Psoas muscle (tissue), 8 donors: ENCODE results near the gene PTPRD. TPM values are rescaled to one million over a fixed set of nuclear protein-coding genes. Genes with fewer than 3 reads are reported as not detected.

Experiments
- ATAC-seq, 4 donors: fragments of 200-7000 bp; cut with Tn5 transposase; one replicate each; pipeline ENCODE4 v1.9.1; 2020; ENCODE audit warnings: moderate library complexity in 3 of 4, mild to moderate bottlenecking in 2 of 4
- DNase-seq, 2 donors: peaks; one replicate each; pipeline ENCODE4 v3.0.0-alpha.2; 2020
- H3K27ac ChIP-seq: fragments of 200-600 bp; one replicate; pipeline ENCODE4 v1.8.0; 2022
- H3K27me3 ChIP-seq, 3 donors: fragments of 200-600 bp in 1 of 3; one replicate each; pipeline versions ENCODE4 v1.6.1 to v1.8.0; 2013 to 2022; ENCODE audit warnings: low read length in 2 of 3, mild to moderate bottlenecking in 2 of 3, moderate library complexity in 1 of 3; ENCODE audit not compliant: insufficient read depth in 3 of 3
- H3K36me3 ChIP-seq, 2 donors: fragments of 200-600 bp in 1 of 2; one replicate each; pipeline versions ENCODE4 v1.6.1 to v1.8.0; 2013 to 2022; ENCODE audit warnings: low read depth in 1 of 2, mild to moderate bottlenecking in 1 of 2, moderate library complexity in 1 of 2; ENCODE audit not compliant: insufficient read depth in 1 of 2
- H3K4me1 ChIP-seq: fragments of 200-600 bp; one replicate; pipeline ENCODE4 v1.8.0; 2022
- H3K4me3 ChIP-seq: fragments of 200-600 bp; one replicate; pipeline ENCODE4 v1.8.0; 2022; ENCODE audit warnings: mild to moderate bottlenecking
- H3K9me3 ChIP-seq: fragments of 200-600 bp; one replicate; pipeline ENCODE4 v1.8.0; 2022
- WGBS, 3 donors: extraction: QIAGEN DNeasy Blood & Tissue Kit; methylation state at CpG; one replicate each; pipeline versions ENCODE4 v1.1.6 to v1.1.7; 2013; 5-methylcytosine and 5-hydroxymethylcytosine counted together
- intact Hi-C, 2 donors: fragments of 100-400 bp; cut with DNase I; formaldehyde crosslinking; loops; one replicate each; pipeline versions ENCODE4 v1.11.0 to v1.14.2; 2022
- polyA plus RNA-seq, 3 donors: library from polyadenylated mRNA; stranded (reverse); fragments of 200-250 nt; gene quantifications; one replicate each; pipeline ENCODE4 v1.2.3, GENCODE V29; 2013
- total RNA-seq, 4 donors: library from RNA; stranded (reverse); fragmentation: NEBNext Ultra II Directional in 2 of 4; extraction: Animal tissue kit (Norgen Biotek cat#: 25700) in 2 of 4; gene quantifications; one replicate each; pipeline versions ENCODE4 v1.2.1 to v1.2.4, GENCODE V29; 2021 to 2023
- TF ChIP-seq, protein P1 (sequence below): fragments of 200-600 bp; IDR thresholded peaks from one replicate; pipeline ENCODE4 v1.8.0; 2022; ENCODE audit warnings: antibody characterized with exemption
- donor health status: healthy with polysubstance abuse.
- donor health status: DM: no; HTN: no; CAD: no; lungs with moderate emphysema.
- donor health status: Bipolar disorder and iron deficiency.
- donor health status: healthy.
- donor health status: DM: yes; HTN: yes; CAD: no.
- donor health status: DM: no; HTN: no; CAD: no.
- donor health status: DM: no; HTN: no; CAD: no.
- donor health status: DM: yes; HTN: yes; CAD: no.

PTPRD gene
- total and polyA plus RNA-seq, 7 donors = 0.44 to 3.1 (median 0.91) TPM

DNA sequence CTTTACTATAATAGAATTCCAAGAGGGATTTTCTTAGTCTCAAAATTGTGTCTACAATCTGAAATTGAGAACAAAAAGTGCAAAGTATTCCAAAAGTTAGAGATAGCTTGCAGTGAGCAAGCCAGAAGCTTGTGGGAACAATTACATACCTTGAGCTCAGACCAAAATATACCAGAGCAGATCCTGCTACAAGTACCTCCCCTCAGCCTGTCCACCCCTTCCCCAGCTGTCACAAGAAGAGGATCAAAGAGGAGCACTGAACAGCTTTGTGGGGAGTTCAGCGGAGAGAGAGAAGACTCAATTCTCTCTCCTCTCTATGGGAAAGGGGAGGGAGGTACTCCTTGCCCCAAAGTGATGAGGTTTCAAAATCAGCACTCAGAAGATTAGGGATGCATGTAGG lies 1944.1 kb downstream of the PTPRD start:
- no peaks in the 10 kb centered on the region for H3K36me3 ChIP-seq
- TF ChIP-seq, protein P1, sequence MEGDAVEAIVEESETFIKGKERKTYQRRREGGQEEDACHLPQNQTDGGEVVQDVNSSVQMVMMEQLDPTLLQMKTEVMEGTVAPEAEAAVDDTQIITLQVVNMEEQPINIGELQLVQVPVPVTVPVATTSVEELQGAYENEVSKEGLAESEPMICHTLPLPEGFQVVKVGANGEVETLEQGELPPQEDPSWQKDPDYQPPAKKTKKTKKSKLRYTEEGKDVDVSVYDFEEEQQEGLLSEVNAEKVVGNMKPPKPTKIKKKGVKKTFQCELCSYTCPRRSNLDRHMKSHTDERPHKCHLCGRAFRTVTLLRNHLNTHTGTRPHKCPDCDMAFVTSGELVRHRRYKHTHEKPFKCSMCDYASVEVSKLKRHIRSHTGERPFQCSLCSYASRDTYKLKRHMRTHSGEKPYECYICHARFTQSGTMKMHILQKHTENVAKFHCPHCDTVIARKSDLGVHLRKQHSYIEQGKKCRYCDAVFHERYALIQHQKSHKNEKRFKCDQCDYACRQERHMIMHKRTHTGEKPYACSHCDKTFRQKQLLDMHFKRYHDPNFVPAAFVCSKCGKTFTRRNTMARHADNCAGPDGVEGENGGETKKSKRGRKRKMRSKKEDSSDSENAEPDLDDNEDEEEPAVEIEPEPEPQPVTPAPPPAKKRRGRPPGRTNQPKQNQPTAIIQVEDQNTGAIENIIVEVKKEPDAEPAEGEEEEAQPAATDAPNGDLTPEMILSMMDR = no peak
- DNase-seq = no peak
- intact Hi-C loops = no loop called here
- ATAC-seq = no peak
- no peaks in the 10 kb centered on the region for H3K4me1 ChIP-seq
- WGBS, 3 donors = 90 to 100% (median 93%) methylated on average over 1 of the region's 1 CpG
- no peak overlapping the region for H3K4me3 ChIP-seq
- no peak overlapping the region for H3K27ac ChIP-seq
- H3K27me3 ChIP-seq = no peaks in the 10 kb centered on the region
- H3K9me3 ChIP-seq = no peaks in the 10 kb centered on the region

DNA sequence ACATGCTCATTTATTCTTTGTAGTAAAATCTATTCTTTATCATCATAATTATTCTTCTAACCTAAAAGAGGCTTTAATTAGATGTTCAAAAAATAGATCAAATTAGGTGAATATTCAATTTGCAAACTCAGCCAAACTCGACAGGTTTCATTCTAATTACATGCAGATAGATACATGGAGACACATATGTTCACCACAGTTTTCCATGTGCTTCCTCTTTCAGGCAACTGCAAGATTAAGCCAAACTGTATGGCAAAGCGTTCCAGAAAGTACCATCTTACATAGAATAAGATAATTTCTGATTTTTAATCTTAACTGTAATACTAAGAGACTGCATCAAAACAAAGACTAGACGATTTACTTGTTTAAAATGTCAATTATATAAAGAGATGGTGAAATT lies 1944.6 kb downstream of the PTPRD start:
- H3K4me1 ChIP-seq = no peaks in the 10 kb centered on the region
- no peaks in the 10 kb centered on the region for H3K36me3 ChIP-seq
- 86 to 91% (median 87%) methylated on average over 3 of the region's 3 CpGs for WGBS, 3 donors
- no peaks in the 10 kb centered on the region for H3K9me3 ChIP-seq
- TF ChIP-seq, protein P1 = no peak
- DNase-seq (no peak), ATAC-seq (no peak)
- H3K4me3 ChIP-seq = no peak overlapping the region
- intact Hi-C loops = no loop called here
- H3K27me3 ChIP-seq = no peaks in the 10 kb centered on the region
- H3K27ac ChIP-seq = no peak overlapping the region

GRCh38 chr9:8666060-8666459 lies 1946.7 kb downstream of the PTPRD start:
- Histone ChIP-seq H3K4me3 (no peak overlapping the region), H3K27me3 (no peaks in the 10 kb centered on the region), H3K36me3 (no peaks in the 10 kb centered on the region), H3K27ac (no peak overlapping the region), H3K9me3 (no peaks in the 10 kb centered on the region), H3K4me1 (no peaks in the 10 kb centered on the region)
- intact Hi-C loops = no loop called here
- TF ChIP-seq, protein P1 = no peak
- DNase-seq (no peak), ATAC-seq (no peak)

DNA sequence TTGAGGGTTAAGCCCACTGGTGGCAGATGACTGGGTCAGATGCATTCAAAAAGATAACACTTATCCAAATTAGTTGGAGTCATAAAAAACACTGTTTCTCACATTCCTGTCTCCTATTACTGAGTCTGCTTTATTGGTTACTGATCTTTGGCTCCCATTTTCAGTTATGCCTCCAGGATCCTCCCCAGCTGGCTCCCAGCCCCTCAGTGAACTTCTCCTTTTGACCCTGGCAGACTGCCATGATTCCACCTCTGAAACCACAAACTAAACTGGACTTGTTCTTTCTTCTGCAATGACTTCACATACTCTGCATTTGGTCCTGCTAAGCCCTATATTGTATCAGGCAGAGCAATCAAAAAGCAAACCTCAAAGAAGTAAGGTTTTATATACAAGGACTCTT lies 1952.4 kb downstream of the PTPRD start:
- Histone ChIP-seq H3K4me1 (no peaks in the 10 kb centered on the region), H3K27ac (no peak overlapping the region), H3K4me3 (no peak overlapping the region), H3K36me3 (no peaks in the 10 kb centered on the region), H3K9me3 (no peaks in the 10 kb centered on the region), H3K27me3 (no peaks in the 10 kb centered on the region)
- ATAC-seq (peak in 3 of 4 donors; percentile 22 to 64 (median 41)), DNase-seq (peak; percentile 43 to 76)
- intact Hi-C loops = no loop called here
- TF ChIP-seq, protein P1 = no peak

GRCh38 chr9:8659108-8659507 lies 1953.7 kb downstream of the PTPRD start:
- ATAC-seq (peak in 2 of 4 donors; percentile 32 to 69), DNase-seq (no peak)
- H3K27me3 ChIP-seq = no peaks in the 10 kb centered on the region
- no peaks in the 10 kb centered on the region for H3K36me3 ChIP-seq
- H3K9me3 ChIP-seq = no peaks in the 10 kb centered on the region
- no peak overlapping the region for H3K27ac ChIP-seq
- TF ChIP-seq, protein P1 = no peak
- intact Hi-C loops = no loop called here
- no peaks in the 10 kb centered on the region for H3K4me1 ChIP-seq
- no peak overlapping the region for H3K4me3 ChIP-seq
